22Rv1 (cell line): ENCODE data around the gene LHFPL2.

ENCODE experiments used
- CTCF ChIP-seq: fragments of 450-650 bp; IDR thresholded peaks from 2 replicates; pipeline ENCODE4 v1.5.1; 2017; ENCODE audit warnings: mild to moderate bottlenecking
- ZFX ChIP-seq: fragments of 450-650 bp; IDR thresholded peaks from 2 replicates; pipeline ENCODE4 v1.6.1; 2017; ENCODE audit warnings: antibody characterized with exemption, borderline replicate concordance

- TF ChIP-seq CTCF (no peak), ZFX (no peak)
Observed at GRCh38 chr5:78618303-78618702, 30.3 kb downstream of the LHFPL2 start.
